H1 (cell line): ENCODE measurements around the gene SIK2.

Experiments
- CBX5 ChIP-seq: fragments of 300-800, 300-1000 bp; sonication (generic); IDR thresholded peaks from 2 replicates; pipeline ENCODE4 v1.7.1; 2016; ENCODE audit warnings: antibody characterized with exemption, low read length, low read depth
- EP300 ChIP-seq, 2 experiments: IDR thresholded peaks; 1 replicate in 1 of 2; 2 replicates in 1 of 2; pipeline ENCODE4 v1.6.1; 2011 to 2012; ENCODE audit warnings: low read depth in 2 of 2, low read length in 2 of 2, mild to moderate bottlenecking in 2 of 2, borderline replicate concordance in 1 of 2, inconsistent platforms in 1 of 2, moderate library complexity in 1 of 2
- PHF8 ChIP-seq: fragments of 200-600 bp; sonication (generic); conservative IDR thresholded peaks from 2 replicates; pipeline ENCODE4 v1.7.1; 2012; ENCODE audit warnings: low read depth, mild to moderate bottlenecking, inconsistent platforms, low read length, moderate library complexity
- RAD21 ChIP-seq, 2 experiments: IDR thresholded peaks in 1 of 2; conservative IDR thresholded peaks in 1 of 2; 2 replicates each; pipeline ENCODE4 v1.6.1; 2011; ENCODE audit warnings: low read depth in 2 of 2, low read length in 2 of 2, improper control_type of control experiment in 1 of 2, inconsistent platforms in 1 of 2, mild to moderate bottlenecking in 1 of 2, moderate library complexity in 1 of 2
- SP4 ChIP-seq: IDR thresholded peaks from 2 replicates; pipeline ENCODE4 v1.6.1; 2012; ENCODE audit warnings: low read length, inconsistent platforms
- TAF7 ChIP-seq: optimal IDR thresholded peaks from 2 replicates; pipeline ENCODE3; 2011; ENCODE audit warnings: low read depth, mild to moderate bottlenecking, inconsistent platforms, low read length, moderate library complexity, borderline replicate concordance
- TEAD4 ChIP-seq: IDR thresholded peaks from 2 replicates; pipeline ENCODE4 v1.6.1; 2012; ENCODE audit warnings: low read depth, low read length, inconsistent platforms, mixed read lengths
- YY1 ChIP-seq: IDR thresholded peaks from 2 replicates; pipeline ENCODE4 v1.6.1; 2011; ENCODE audit warnings: low read depth, mild to moderate bottlenecking, low read length
- ZNF274 ChIP-seq: IDR thresholded peaks from 2 replicates; pipeline ENCODE4 v1.7.0; 2012; ENCODE audit warnings: low read length, borderline replicate concordance; ENCODE audit errors: extremely low read depth
- TF ChIP-seq, protein P1 (sequence below), 3 experiments: IDR thresholded peaks; 1 replicate in 2 of 3; 2 replicates in 1 of 3; pipeline versions ENCODE4 v1.5.1 to v1.6.1; 2011; ENCODE audit warnings: low read length in 3 of 3, mild to moderate bottlenecking in 3 of 3, inconsistent platforms in 2 of 3, low read depth in 1 of 3, moderate library complexity in 1 of 3; ENCODE audit not compliant: insufficient read depth in 1 of 3; ENCODE audit errors: control extremely low read depth in 1 of 3

DNA sequence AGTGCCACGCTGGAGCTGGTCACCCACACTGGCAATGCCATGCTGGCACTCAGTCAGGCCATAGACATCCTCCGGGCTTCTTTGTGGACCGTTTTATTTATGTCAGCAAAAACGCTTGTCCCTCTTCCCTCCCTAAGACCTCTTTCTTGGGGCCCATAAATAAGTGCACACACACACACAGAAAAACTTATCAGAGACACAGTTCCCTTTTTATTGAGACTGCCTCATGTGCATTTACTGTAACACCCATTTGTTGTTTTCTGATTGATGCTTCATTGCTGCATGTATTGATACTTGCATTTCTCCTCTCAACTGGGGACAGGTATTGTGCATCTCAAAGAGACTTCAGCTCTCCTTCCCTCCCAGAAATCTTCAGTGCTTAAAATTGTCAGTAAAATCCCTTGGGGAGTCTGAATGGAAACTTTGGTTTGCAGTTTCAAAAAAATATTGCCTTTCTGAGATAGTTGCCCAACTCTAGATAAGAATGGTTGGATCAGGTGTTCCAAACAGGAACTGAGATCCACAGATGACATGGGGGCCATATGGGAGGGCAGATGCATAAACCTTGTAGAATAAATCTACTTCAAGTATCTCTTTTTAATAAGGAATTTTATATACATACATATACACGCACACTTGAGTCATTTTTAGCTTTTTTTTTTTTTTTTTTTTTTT, 113.0 kb downstream of the SIK2 start:
- TF ChIP-seq, protein P1, sequence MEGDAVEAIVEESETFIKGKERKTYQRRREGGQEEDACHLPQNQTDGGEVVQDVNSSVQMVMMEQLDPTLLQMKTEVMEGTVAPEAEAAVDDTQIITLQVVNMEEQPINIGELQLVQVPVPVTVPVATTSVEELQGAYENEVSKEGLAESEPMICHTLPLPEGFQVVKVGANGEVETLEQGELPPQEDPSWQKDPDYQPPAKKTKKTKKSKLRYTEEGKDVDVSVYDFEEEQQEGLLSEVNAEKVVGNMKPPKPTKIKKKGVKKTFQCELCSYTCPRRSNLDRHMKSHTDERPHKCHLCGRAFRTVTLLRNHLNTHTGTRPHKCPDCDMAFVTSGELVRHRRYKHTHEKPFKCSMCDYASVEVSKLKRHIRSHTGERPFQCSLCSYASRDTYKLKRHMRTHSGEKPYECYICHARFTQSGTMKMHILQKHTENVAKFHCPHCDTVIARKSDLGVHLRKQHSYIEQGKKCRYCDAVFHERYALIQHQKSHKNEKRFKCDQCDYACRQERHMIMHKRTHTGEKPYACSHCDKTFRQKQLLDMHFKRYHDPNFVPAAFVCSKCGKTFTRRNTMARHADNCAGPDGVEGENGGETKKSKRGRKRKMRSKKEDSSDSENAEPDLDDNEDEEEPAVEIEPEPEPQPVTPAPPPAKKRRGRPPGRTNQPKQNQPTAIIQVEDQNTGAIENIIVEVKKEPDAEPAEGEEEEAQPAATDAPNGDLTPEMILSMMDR (IDR thresholded peaks at IDR 0.05; ENCODE audit: control extremely low read depth in 1 of 3, insufficient read depth in 1 of 3, low read depth in 1 of 3, low read length in 3 of 3), result no peak
- TF ChIP-seq TAF7 (no peak), TEAD4 (no peak), PHF8 (no peak), SP4 (no peak), ZNF274 (no peak), RAD21 (IDR thresholded peaks at IDR 0.05 in 1 of 2, conservative IDR thresholded peaks at IDR 0.05 in 1 of 2; ENCODE audit: low read depth in 2 of 2, low read length in 2 of 2) (no peak), EP300 (IDR thresholded peaks at IDR 0.05; ENCODE audit: borderline replicate concordance in 1 of 2, low read depth in 2 of 2, low read length in 2 of 2) (no peak), CBX5 (no peak), YY1 (no peak)
